Lower lobe of right lung (tissue), 2 donors: Measurements from ENCODE around the gene DCP2. TPM values are rescaled to one million over a fixed set of nuclear protein-coding genes. Genes with fewer than 3 reads are reported as not detected.

Experiments used
- ATAC-seq, 2 donors: fragments of 200-7000 bp; cut with Tn5 transposase; one replicate each; pipeline ENCODE4 v1.9.1; 2020 to 2022; ENCODE audit warnings: mild to moderate bottlenecking in 2 of 2, moderate library complexity in 2 of 2
- DNase-seq: peaks from one replicate; pipeline ENCODE4 v3.0.0-alpha.2; 2020
- H3K27ac ChIP-seq: fragments of 200-600 bp; one replicate; pipeline ENCODE4 v1.8.0; 2022
- H3K27me3 ChIP-seq: fragments of 200-600 bp; one replicate; pipeline ENCODE4 v1.8.0; 2022; ENCODE audit warnings: low read depth
- H3K36me3 ChIP-seq: fragments of 200-600 bp; one replicate; pipeline ENCODE4 v1.8.0; 2022; ENCODE audit warnings: mild to moderate bottlenecking
- H3K4me1 ChIP-seq: fragments of 200-600 bp; one replicate; pipeline ENCODE4 v1.8.0; 2022
- H3K4me3 ChIP-seq: fragments of 200-600 bp; one replicate; pipeline ENCODE4 v1.8.0; 2022; ENCODE audit warnings: mild to moderate bottlenecking
- H3K9me3 ChIP-seq: fragments of 200-600 bp; one replicate; pipeline ENCODE4 v1.8.0; 2022
- CTCF ChIP-seq: fragments of 200-600 bp; IDR thresholded peaks from one replicate; pipeline ENCODE4 v1.8.0; 2022; ENCODE audit warnings: antibody characterized with exemption, mild to moderate bottlenecking
- intact Hi-C: fragments of 100-400 bp; cut with DNase I; formaldehyde crosslinking; loops from one replicate; pipeline ENCODE4 v1.11.0; 2022
- total RNA-seq: library from RNA; stranded (reverse); fragmentation: NEBNext Ultra II Directional; extraction: Animal tissue kit (Norgen Biotek cat#: 25700); gene quantifications from one replicate; pipeline ENCODE4 v1.2.1, GENCODE V29; 2021
- donor health status: DM: no; HTN: yes; CAD: no; lungs with severe emphysema.

The DCP2 gene
- total RNA-seq, 1 donor from 2014 or later = 77.8 TPM

- Histone ChIP-seq H3K4me1 (peaks cover 6% of the 10 kb centered on the region), H3K27ac (no peak overlapping the region), H3K9me3 (no peaks in the 10 kb centered on the region), H3K27me3 (no peaks in the 10 kb centered on the region), H3K4me3 (no peak overlapping the region), H3K36me3 (peaks cover 30% of the 10 kb centered on the region)
- intact Hi-C loops = no loop called here
- TF ChIP-seq CTCF = no peak
- DNase-seq = no peak
- ATAC-seq = no peak
Measured at GRCh38 chr5:113058706-113059226, 82.2 kb downstream of the DCP2 start.

DNA sequence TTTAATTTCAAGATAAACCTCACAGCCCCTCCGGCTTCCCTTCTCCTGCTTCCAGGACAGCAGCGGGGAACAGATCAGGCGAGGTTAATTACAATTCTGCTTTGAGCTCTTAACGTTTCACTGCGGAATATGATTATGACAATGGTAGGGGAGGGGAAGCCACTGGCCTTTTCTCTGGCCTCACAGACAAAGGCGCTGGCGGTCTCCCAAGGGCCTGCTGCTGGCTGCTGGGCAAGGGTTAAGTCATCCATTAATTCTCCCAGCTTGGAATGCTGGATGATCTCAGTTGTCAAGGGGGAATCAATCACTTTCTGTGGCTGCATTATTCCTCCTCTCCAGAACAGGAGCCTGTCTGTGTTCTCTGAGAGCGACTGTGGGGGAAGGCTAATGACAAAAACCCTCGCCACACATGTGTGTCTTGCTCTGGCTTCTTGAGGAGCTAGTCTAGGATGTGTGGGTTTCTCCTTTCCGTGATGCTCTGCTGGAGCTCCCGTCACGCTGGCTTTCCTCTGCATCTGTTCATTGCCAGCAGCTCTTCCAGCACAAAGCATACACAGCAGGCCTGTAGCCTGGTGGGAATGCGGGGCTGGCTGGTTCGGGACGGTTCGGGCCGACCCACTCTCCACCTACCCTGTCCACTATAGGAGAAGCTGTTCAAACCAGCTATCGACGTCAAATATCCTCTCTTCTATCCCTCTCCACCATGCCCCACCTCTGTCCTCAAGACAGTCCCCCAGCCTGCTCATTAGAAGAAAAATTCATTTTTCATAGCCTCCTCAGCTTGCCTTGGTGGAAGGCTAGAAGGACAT lies 82.8 kb downstream of the DCP2 start:
- H3K27ac ChIP-seq = no peak overlapping the region
- H3K36me3 ChIP-seq = peaks cover 32% of the 10 kb centered on the region
- H3K27me3 ChIP-seq = no peaks in the 10 kb centered on the region
- no peaks in the 10 kb centered on the region for H3K9me3 ChIP-seq
- no peak for ATAC-seq
- intact Hi-C loops = no loop called here
- no peak for DNase-seq
- no peak overlapping the region for H3K4me3 ChIP-seq
- TF ChIP-seq CTCF = no peak
- H3K4me1 ChIP-seq = peaks cover 6% of the 10 kb centered on the region

DNA sequence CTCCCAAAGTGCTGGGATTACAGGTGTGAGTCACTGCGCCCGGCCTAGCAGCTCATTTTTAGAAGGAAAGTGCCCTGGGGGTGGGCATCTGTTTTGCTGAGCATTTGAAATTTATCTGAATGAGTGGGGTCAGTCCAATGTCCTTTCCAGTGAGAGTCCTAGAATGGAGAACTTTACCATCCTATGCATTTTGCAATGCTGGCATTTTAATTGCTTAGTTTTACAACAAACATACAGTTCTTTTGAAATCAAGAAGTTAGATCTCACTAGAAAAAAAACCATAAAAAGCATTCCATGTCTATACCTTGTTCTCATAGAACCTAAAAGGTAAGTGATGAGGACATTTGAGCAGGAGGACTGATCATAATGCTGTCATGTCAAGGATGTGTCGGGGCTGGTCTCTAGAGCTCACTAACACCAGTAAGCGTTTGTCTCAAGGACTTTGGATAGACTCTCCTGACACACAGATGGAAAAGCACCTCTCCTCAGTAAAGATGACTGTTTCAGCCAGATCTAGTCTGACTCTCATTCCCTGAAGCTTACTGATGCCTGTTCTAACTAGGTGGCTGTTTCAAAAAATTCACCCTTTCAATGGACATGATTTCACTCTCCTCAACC lies 83.9 kb downstream of the DCP2 start:
- intact Hi-C loops = no loop called here
- no peak for TF ChIP-seq CTCF

GRCh38 chr5:113061846-113062780 lies 85.5 kb downstream of the DCP2 start:
- no peak for ATAC-seq
- Histone ChIP-seq H3K36me3 (peaks cover 30% of the 10 kb centered on the region), H3K27me3 (no peaks in the 10 kb centered on the region), H3K9me3 (no peaks in the 10 kb centered on the region), H3K4me3 (no peak overlapping the region), H3K27ac (no peak overlapping the region), H3K4me1 (peaks cover 6% of the 10 kb centered on the region)
- intact Hi-C loops = no loop called here
- TF ChIP-seq CTCF = no peak
- no peak for DNase-seq

More for the DNA sequence above, 83.9 kb downstream of the DCP2 start:
- Histone ChIP-seq H3K9me3 (no peaks in the 10 kb centered on the region), H3K4me3 (no peak overlapping the region), H3K4me1 (peaks cover 6% of the 10 kb centered on the region), H3K27me3 (no peaks in the 10 kb centered on the region), H3K27ac (no peak overlapping the region), H3K36me3 (peaks cover 27% of the 10 kb centered on the region)
- DNase-seq = no peak
- no peak for ATAC-seq

- Histone ChIP-seq H3K4me3 (no peak overlapping the region), H3K4me1 (peaks cover 6% of the 10 kb centered on the region), H3K27me3 (no peaks in the 10 kb centered on the region), H3K36me3 (peaks cover 34% of the 10 kb centered on the region), H3K27ac (no peak overlapping the region), H3K9me3 (no peaks in the 10 kb centered on the region)
- ATAC-seq (no peak), DNase-seq (no peak)
- intact Hi-C loops = no loop called here
- no peak for TF ChIP-seq CTCF
Measured at GRCh38 chr5:113062869-113063508, 86.4 kb downstream of the DCP2 start.
